K562 (cell line): ENCODE measurements around the gene OMP. TPM values are rescaled to one million over a fixed set of nuclear protein-coding genes. Genes with fewer than 3 reads are reported as not detected.

ENCODE experiments used
- ID3 ChIP-seq, 2 experiments: fragments of 250-450 bp in 1 of 2; fragments of 450-650 bp in 1 of 2; sonication (Bioruptor Pico) in 1 of 2; IDR thresholded peaks; 2 replicates each; pipeline versions ENCODE4 v1.6.1 to v1.8.0; 2016 to 2021; ENCODE audit warnings: mild to moderate bottlenecking in 2 of 2, moderate library complexity in 2 of 2, missing compliant biosample characterization in 1 of 2, missing genetic modification characterization in 1 of 2
- REST ChIP-seq, 2 experiments: fragments of 450-650 bp; formaldehyde crosslinking in 1 of 2; IDR thresholded peaks; 2 replicates each; pipeline versions ENCODE4 v1.4.0 to v1.6.1; 2014 to 2020; ENCODE audit warnings: mild to moderate bottlenecking in 2 of 2, borderline replicate concordance in 1 of 2, low read depth in 1 of 2
- ZNF134 ChIP-seq: fragments of 250-450 bp; sonication (Bioruptor Pico); conservative IDR thresholded peaks from 2 replicates; pipeline ENCODE4 v1.4.0; 2020
- polyA plus RNA-seq, 8 experiments: library from polyadenylated mRNA; depleted of rRNA in 4 of 8; stranded (reverse) in 5 of 8; unstranded in 3 of 8; fragments of >200 nt; fragmentation: Nextera tagmentation in 2 of 8; fragmentation: Illumina TruSeq in 1 of 8; extraction: Ambion mirVana in 2 of 8; extraction: Trizol in 1 of 8; gene quantifications; 2 replicates each; pipeline versions ENCODE4 v1.2.1 to v1.2.3, GENCODE V29; 2011 to 2014; ENCODE audit warnings: inconsistent platforms in 1 of 8, missing spikeins in 1 of 8
- total RNA-seq, 7 experiments: library from RNA; depleted of rRNA in 6 of 7; stranded (reverse); fragments of >200 nt in 6 of 7; fragmentation: Illumina TruSeq in 2 of 7; extraction: Trizol in 2 of 7; gene quantifications; 2 replicates each; pipeline versions ENCODE4 v1.2.1 to v1.2.3, GENCODE V29; 2011 to 2021; ENCODE audit warnings: low replicate concordance in 1 of 7

The OMP gene
- total and polyA plus RNA-seq, 9 of the 15 experiments (the other 6 are each of a cell fraction or from before 2014, with no cell fraction given): not detected

GRCh38 chr11:77136784-77137420 lies 34.3 kb downstream of the OMP start (continued):
- peak; percentile 50 for TF ChIP-seq REST (IDR thresholded peaks at IDR 0.05; ENCODE audit: borderline replicate concordance)
- TF ChIP-seq REST (CRISPR knock-in tag; IDR thresholded peaks at IDR 0.05; ENCODE audit: low read depth): no peak
- no peak for TF ChIP-seq ZNF134 (CRISPR knock-in tag)
- TF ChIP-seq ID3 (CRISPR knock-in tag; IDR thresholded peaks at IDR 0.05): no peak
- TF ChIP-seq ID3 (tag; IDR thresholded peaks at IDR 0.05): peak; percentile 2; the same call in 1 of the 2 replicates
